Measurements from ENCODE around the gene PLEKHA6.

The PLEKHA6 gene

GRCh38 chr1:204282761-204283221 lies 76.9 kb downstream of the PLEKHA6 start:
- no peak for DNase-seq

GRCh38 chr1:204280099-204280961 lies 79.4 kb downstream of the PLEKHA6 start:
- no peak for DNase-seq

- DNase-seq, result no peak
These were observed 80.8 kb downstream of the PLEKHA6 start for GRCh38 chr1:204278958-204279357.

- no peak for DNase-seq
These were observed 81.5 kb downstream of the PLEKHA6 start for GRCh38 chr1:204278251-204278650.

- DNase-seq, result no peak
These were observed 82.0 kb downstream of the PLEKHA6 start for GRCh38 chr1:204277563-204278219.

- DNase-seq, result no peak
These were observed 83.9 kb downstream of the PLEKHA6 start for GRCh38 chr1:204275695-204276370.

GRCh38 chr1:204274446-204274845 lies 85.3 kb downstream of the PLEKHA6 start:
- no peak for DNase-seq

GRCh38 chr1:204272505-204272904 lies 87.2 kb downstream of the PLEKHA6 start:
- DNase-seq, result no peak

GRCh38 chr1:204271970-204272369 lies 87.8 kb downstream of the PLEKHA6 start:
- no peak for DNase-seq

GRCh38 chr1:204268101-204268500 lies 91.6 kb downstream of the PLEKHA6 start:
- DNase-seq, result no peak

GRCh38 chr1:204267191-204267601 lies 92.5 kb downstream of the PLEKHA6 start:
- DNase-seq, result no peak

- DNase-seq, result no peak
These were observed 93.2 kb downstream of the PLEKHA6 start for GRCh38 chr1:204266504-204267034.

- DNase-seq, result no peak
These were observed 94.1 kb downstream of the PLEKHA6 start for GRCh38 chr1:204265665-204266064.

GRCh38 chr1:204264805-204265204 lies 94.9 kb downstream of the PLEKHA6 start:
- DNase-seq, result no peak

GRCh38 chr1:204263254-204263910 lies 96.3 kb downstream of the PLEKHA6 start:
- no peak for DNase-seq

GRCh38 chr1:204262506-204263253 lies 97.0 kb downstream of the PLEKHA6 start:
- DNase-seq, result no peak

- no peak for DNase-seq
These were observed 97.8 kb downstream of the PLEKHA6 start for GRCh38 chr1:204261746-204262505.

- no peak for DNase-seq
These were observed 98.5 kb downstream of the PLEKHA6 start for GRCh38 chr1:204261266-204261665.

GRCh38 chr1:204260601-204261197 lies 99.0 kb downstream of the PLEKHA6 start:
- no peak for DNase-seq

GRCh38 chr1:204259782-204260181 lies 99.9 kb downstream of the PLEKHA6 start:
- DNase-seq, result no peak

GRCh38 chr1:204259196-204259595 lies 100.5 kb downstream of the PLEKHA6 start:
- DNase-seq, result no peak

Data from activated naive CD4-positive, alpha-beta T cell treated with anti-CD3 and anti-CD28 coated beads, Interleukin-2, amount 50 U/mL, for 16 hours (primary cell).